ENCODE data around the gene C8A.

The C8A gene

GRCh38 chr1:56854521-56855099 is at the start of gene C8A:
TSS of gene C8A (plus strand) at chr1:56854797. CDS start at chr1:56854902, 105 bp downstream.
- no peak for DNase-seq

GRCh38 chr1:56806804-56807203 is 47.8 kb upstream of the C8A start:
- DNase-seq: peak; percentile 13

DNA sequence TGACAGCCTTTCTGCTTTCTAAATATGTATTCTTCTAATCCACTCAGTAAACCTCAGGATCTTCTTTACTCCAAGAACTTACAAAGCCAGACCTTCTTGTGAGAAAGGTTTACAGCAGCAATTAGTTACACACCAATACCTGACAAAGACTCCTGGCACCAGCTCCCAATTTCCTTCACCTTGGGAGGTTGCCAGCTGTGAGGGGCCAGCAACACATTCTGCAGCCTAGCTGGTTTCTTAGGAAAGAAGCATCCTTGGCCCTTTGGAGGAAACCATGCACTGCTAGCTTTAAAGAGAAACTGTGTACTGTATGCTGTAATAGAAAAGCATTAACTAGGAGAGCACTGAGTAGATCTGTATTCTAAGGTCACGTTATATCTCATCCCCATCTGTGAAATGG is 46.2 kb upstream of the C8A start:
- DNase-seq: no peak

DNA sequence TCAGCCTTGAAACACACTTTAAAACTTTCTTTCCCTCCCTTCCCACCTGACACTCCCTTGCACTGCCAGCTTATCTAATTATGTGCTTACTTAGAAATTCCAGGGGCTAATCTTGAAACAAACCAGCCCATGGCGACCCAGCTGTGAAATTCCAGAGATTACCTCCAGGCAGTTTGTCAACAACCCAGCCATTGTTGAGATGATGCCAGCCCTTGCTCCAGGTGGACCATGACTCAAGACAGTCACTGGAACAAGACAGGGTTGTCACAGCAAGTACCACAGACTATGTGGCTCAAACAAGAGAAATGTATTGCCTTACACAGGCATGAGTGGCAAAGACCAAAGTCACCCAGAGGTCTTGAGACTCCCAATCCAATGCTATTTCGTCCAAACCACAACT is 43.3 kb upstream of the C8A start:
- no peak for DNase-seq

DNA sequence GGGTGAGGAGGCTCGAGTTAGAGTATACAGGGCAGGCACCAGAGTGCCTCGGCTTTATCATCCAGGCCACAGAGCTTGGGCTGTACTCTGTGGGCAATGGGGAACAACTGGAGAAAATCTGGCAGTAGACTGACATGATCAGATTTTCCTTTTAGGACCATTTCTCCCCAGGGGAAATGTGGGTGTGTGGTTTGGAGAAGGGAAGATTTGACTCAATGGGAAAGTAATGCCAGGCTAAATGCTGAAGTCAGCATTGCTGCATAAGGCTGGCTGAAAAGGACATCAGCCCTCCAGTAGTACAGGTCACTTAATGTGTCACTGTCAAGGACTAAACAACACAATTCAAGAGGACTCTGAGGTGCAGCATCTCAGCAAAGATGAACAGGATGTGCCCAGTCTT is 40.4 kb upstream of the C8A start:
- no peak for DNase-seq

DNA sequence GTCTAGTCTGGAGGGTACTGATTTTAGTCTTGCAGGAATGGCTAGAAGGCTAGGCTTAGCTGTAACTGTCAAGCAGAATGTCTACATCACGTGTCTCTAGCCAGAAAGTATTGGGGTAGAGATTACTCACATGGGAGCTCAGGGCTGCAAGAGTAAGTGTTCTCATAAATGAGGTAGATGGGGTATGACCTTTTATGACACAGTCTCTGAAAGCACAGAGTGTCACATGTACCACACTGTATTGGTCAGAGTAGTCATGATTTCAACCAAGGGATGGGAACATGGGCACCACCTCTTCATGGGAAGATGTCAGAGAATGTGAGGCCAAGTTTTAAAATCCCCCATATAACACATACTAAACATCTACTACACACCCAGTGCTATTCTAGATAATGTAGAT is 38.3 kb upstream of the C8A start:
- no peak for DNase-seq

DNA sequence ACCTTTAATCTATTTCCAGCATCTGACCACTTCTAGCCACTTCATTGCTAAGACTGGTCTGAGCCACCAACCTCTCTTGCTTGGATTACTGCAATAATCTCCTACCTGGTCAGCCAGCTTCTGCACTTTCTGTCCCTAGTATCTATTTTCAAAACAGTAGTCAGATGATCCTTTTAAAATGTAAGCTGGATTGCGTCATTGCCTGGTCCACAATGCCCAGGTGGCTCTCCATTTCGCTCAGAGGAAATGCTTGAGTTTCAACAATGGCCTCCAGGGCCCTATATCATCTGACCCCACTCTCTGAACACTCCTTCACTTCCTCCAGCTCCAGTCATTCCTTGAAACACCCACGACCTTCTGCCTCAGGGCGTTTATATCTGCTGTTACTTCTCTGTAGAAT is 37.7 kb upstream of the C8A start:
- no peak for DNase-seq

DNA sequence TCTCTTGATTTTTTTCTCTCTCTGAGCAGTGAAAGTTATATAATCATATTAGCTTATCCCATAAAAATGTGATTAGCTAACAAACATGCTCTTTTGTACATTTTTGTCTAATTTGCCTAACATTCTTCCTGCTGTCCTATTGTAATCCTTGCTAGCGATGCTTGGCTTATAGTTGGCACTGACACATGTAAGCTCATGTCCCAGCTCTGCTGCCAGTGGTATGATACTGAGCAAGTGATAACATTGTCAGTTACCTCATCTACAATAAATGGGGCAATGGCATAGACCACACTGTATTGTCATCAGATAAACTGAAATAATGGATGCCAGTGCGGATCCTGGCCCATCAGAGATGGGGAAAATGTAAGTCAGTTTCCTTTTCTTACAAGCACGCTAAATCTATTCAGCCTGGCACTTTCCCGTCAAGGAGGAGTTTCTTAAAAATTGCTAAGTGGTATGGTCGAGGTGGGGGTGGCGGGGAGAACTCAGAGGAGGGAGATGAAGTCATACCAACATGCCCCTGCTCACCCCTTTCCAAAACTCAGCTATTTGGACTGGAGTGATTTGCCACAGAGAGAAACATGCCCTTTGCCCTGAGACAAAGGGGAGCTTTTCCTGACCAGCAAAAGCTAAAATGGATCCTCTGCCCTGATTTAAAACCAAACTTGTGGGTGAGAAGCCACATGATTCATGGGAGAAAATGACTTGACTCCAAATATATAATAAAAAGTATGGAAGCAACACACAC is 36.7 kb upstream of the C8A start:
- no peak for DNase-seq

DNA sequence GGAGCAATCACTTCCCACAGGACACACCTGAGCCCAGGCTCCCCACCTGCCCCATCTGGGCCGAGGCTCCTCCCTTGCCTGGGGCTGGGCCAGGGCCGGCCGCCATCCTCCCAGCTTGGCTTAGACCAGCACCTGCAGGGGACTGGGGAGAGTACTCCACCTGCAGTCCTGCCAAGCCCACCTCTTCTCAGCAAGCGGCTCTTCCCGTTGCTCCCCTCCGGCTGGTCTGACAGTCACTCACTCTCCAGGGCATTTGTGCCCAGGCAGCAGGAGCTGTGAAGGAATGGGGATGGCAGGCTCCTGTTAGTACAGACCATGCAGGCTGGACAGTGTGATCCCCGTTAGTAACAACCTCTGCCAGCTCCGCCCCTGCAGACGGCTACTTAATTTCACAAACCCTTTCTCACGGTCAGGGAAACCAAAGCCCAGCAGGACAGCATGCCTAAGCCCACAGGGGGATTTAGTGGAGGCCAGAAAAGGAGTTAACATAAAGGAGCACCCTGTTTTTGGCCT is 35.2 kb upstream of the C8A start, which contains the start of gene FYB2:
Gene FYB2, minus strand, starts transcription at position 18 of the 513 bp plus-strand sequence. CDS start 114 bp downstream, outside the sequence.
- no peak for DNase-seq

DNA sequence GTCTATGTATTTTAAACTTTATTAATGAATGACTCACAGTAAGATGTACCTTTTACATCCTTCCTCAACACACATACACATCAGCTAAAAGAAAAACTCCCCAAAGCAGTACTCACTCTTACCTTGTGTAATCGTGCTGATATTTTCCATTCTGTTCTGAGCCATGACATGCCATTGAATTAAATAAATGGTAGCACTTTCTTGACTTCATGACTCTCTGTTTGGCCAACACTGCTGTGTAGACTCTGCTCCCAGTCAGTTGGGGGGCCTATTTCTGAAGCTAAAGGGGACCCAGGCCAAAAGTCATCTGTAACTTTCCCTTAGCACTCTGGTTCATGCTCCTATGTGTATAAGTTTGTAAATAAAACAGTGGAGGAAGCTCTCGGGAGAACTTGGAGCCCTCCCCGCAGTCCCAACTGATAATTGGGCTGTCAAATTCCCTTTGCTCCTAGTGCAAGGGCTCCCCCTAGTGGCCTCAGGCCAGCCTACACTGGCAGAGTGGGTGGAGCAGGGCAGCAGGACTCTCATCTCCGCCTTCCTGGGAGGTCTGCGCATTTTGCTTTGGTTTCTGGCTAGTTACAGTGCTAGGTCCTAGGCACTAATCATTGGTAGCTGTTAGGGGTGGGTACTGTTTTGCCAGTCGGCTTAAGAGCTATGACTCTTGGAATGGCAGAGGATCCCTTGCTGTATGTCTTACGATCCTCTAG is 33.7 kb upstream of the C8A start:
- peak; percentile 88 for DNase-seq

GRCh38 chr1:56821462-56821797 is 33.2 kb upstream of the C8A start:
- peak; percentile 16 for DNase-seq

DNA sequence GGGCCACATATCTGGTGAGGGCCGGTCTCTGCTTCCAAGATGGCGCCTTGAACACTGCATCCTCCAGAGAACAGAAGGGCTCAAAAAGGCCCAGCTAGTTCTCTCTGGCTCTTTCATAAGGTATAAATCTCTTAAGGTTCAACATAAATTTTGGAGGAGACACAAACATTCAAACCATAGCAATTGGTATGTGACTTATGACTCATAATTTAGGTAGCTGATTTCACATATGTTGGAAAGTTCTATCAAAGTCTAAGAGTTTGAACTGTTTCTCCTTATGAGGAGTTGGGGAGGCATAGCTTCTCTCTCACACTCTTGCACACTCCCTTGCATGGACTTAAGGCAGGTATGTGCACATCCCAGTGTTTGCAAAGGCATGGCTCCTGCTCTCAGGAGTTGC is 30.3 kb upstream of the C8A start:
- DNase-seq: no peak

DNA sequence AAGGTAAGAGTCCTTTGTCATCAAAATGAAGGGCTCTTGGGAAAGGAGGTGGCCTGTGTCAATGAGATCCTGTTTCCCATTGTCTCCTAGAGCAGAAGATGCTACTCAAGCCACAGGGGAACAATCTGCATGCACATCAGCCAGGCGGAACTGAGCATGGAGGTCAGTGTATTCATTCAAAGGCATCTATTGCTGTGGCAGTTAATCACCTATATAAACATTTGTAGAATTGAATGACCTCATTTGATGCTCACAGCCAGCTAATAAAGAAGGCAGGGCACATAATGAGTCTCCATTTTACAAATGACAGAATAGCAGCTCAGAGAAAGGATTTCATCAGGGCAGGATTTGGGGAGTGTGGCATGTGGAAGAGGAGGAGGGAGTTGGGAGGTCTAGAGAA is 29.7 kb upstream of the C8A start:
- DNase-seq: no peak

DNA sequence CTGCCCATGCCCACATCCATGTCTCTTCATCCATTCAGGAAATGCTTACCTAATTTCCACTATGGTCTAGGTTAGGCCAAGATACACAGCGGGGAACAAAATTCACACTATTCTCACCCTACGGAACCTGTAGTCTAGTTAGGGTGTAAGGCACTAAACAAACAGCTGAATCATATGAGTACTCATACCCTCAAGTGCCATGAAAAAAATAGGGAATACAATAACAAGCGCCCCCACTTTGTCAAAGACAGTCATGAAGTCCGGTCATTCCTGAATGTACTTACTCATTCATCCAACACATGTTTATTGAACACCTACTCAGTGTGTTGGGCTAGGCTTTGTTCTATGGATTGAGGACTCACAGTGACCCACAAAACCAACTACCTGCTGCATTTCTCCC is 29.2 kb upstream of the C8A start:
- DNase-seq: no peak

- DNase-seq: no peak
Observed at GRCh38 chr1:56827711-56828110, 26.9 kb upstream of the C8A start.

DNA sequence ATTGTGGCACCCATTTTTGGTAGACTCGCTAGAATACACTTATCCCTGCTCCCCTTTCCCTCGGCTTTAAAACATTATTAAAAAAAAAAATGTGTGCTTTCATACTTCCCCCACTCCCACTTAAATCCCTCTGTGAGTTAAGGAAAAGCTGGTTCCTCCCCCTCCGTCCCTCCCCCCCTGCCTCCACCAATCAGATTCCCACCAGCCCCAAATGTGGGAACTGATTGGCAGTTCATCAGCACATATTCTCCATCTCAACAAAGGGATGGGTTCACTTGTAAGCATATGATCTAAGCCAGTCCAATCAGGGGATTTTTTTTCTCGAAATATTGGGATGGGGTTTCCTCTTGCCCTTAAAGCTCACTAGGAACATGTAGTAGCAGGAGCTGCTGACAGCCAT is 24.5 kb upstream of the C8A start:
- no peak for DNase-seq

- DNase-seq: peak; percentile 80
Observed at GRCh38 chr1:56831871-56832693, 22.5 kb upstream of the C8A start.

GRCh38 chr1:56833088-56833487 is 21.5 kb upstream of the C8A start:
- DNase-seq: no peak

DNA sequence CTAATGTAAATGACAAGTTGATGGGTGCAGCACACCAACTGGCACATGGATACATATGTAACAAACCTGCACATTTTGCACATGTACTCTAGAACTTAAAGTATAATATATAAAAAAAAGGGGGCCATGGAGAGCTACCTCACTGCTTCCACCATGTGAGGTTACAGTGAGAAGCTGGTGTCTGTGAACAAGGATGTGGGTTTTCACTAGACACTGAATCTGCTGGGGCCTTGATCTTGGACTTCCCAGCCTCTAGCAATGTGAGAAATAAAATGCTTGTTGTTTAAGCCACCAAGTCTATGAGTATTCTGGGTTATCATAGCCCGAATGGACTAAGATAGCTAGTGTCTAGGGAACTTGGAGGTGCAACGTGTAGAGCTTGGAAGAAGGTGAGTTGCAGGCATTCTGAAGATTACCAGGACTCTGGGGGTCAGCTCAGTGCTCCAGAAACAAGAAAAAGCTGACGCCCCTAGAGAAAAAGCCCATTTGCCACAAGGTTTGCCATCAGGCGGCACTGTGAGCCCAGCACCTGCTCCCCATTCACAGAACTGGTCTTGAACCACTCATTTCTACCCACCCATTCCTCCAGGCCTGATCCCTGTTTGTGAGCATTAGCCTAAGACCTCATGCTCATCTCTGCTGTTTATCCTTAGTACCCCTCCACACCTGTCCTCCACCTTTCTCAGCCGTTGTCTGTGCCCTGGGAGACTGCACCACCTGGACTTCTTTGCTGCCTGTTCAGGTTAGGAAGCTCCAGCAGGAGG is 20.3 kb upstream of the C8A start:
- no peak for DNase-seq

- DNase-seq: no peak
Observed at GRCh38 chr1:56835657-56836056, 18.9 kb upstream of the C8A start.

DNA sequence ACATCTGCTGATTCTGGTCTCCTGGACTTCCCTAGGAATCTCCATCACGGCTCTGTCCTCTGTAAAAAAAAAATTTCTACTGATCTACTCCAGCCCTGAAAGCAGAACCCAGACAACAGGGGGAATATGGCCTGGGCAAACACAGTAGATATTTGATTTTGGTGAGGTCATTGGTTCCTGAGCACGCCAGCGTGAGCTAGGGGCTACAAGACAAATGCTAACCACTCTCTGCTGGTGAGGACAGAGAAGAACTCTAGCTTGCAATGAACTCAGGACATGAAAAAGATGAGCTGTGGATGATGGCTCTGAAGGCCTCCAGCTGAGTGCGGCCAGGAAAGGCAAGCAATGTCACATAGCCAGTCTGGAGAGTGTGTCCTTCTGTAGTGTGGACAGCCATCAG is 18.2 kb upstream of the C8A start:
- no peak for DNase-seq

- DNase-seq: no peak
Observed at GRCh38 chr1:56837244-56837939, 17.2 kb upstream of the C8A start.

Measured in hematopoietic multipotent progenitor cell treated with erythropoietin and hydrocortisone succinate and interleukin-3 and kit ligand, for 4 days (in vitro differentiated cells).